ENCODE data around the gene COBL.

DNA sequence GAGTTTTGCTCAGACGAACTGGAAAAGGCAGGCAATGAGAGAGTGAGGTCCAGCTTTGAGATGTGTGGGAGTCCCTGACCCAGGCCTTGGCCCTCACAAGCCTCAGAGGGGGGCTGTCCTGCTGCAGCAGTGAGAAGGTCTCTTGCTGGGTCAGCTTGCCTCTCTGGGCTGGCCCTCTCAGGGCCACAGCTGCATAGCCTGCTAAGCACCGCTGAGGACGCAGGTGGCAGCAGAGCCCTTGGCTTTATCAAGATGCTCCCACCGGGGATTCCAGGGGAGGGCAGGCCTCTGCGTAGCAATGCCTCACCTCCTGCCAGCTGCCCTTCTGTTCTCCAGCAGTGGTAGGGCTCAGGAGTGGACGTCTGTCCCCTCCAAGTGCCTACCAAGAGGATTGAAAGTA, 128.7 kb downstream of the COBL start:
- TF ChIP-seq, protein P1, sequence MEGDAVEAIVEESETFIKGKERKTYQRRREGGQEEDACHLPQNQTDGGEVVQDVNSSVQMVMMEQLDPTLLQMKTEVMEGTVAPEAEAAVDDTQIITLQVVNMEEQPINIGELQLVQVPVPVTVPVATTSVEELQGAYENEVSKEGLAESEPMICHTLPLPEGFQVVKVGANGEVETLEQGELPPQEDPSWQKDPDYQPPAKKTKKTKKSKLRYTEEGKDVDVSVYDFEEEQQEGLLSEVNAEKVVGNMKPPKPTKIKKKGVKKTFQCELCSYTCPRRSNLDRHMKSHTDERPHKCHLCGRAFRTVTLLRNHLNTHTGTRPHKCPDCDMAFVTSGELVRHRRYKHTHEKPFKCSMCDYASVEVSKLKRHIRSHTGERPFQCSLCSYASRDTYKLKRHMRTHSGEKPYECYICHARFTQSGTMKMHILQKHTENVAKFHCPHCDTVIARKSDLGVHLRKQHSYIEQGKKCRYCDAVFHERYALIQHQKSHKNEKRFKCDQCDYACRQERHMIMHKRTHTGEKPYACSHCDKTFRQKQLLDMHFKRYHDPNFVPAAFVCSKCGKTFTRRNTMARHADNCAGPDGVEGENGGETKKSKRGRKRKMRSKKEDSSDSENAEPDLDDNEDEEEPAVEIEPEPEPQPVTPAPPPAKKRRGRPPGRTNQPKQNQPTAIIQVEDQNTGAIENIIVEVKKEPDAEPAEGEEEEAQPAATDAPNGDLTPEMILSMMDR (IDR thresholded peaks at IDR 0.05) = no peak
- no peak for TF ChIP-seq POLR2A (IDR thresholded peaks at IDR 0.05)
